GM23338 (cell line): Measurements from ENCODE around the gene VGLL4. TPM values are rescaled to one million over a fixed set of nuclear protein-coding genes. Genes with fewer than 3 reads are reported as not detected.

Source experiments
- ATAC-seq: fragments of 200-7000 bp; cut with Tn5 transposase; 3 replicates; pipeline ENCODE4 v1.9.1; 2020
- DNase-seq: peaks from one replicate; pipeline ENCODE4 v3.0.0-alpha.2; 2015; ENCODE audit warnings: low spot score
- H2AFZ ChIP-seq: fragments of 200-600 bp; sonication (generic); 2 replicates; pipeline ENCODE4 v1.8.0; 2016; ENCODE audit warnings: antibody characterized with exemption, mild to moderate bottlenecking, moderate library complexity
- H3F3A ChIP-seq: fragments of 200-600 bp; sonication (generic); replicated peaks from 2 replicates; pipeline ENCODE4 v1.8.0; 2017; ENCODE audit warnings: antibody characterized with exemption, mixed run types, low read depth
- H3K27ac ChIP-seq: fragments of 200-600 bp; sonication (generic); 2 replicates; pipeline ENCODE4 v1.6.1; 2016; ENCODE audit warnings: low read depth
- H3K27me3 ChIP-seq: fragments of 200-600 bp; sonication (generic); 2 replicates; pipeline ENCODE4 v1.8.0; 2016; ENCODE audit warnings: mild to moderate bottlenecking, mixed run types, moderate library complexity; ENCODE audit not compliant: insufficient read depth
- H3K36me3 ChIP-seq: fragments of 200-600 bp; sonication (generic); 2 replicates; pipeline ENCODE4 v1.8.0; 2016; ENCODE audit warnings: mild to moderate bottlenecking; ENCODE audit not compliant: insufficient read depth
- H3K4me1 ChIP-seq: fragments of 200-600 bp; sonication (generic); 2 replicates; pipeline ENCODE4 v1.8.0; 2016; ENCODE audit warnings: mild to moderate bottlenecking, moderate library complexity; ENCODE audit not compliant: insufficient read depth
- H3K4me2 ChIP-seq: fragments of 200-600 bp; sonication (generic); 2 replicates; pipeline ENCODE4 v1.7.1; 2017; ENCODE audit warnings: mixed run types
- H3K4me3 ChIP-seq: fragments of 200-600 bp; sonication (generic); 2 replicates; pipeline ENCODE4 v1.6.1; 2016; ENCODE audit warnings: mixed run types
- H3K79me2 ChIP-seq: fragments of 200-600 bp; sonication (generic); replicated peaks from 2 replicates; pipeline ENCODE4 v1.8.0; 2017; ENCODE audit warnings: mild to moderate bottlenecking; ENCODE audit not compliant: insufficient read depth
- H3K9me2 ChIP-seq: fragments of 200-600 bp; sonication (generic); 2 replicates; pipeline ENCODE4 v1.8.0; 2017; ENCODE audit not compliant: insufficient read depth
- H4K20me1 ChIP-seq: fragments of 200-600 bp; sonication (generic); replicated peaks from 2 replicates; pipeline ENCODE4 v1.8.0; 2017; ENCODE audit warnings: mild to moderate bottlenecking; ENCODE audit not compliant: insufficient read depth
- H3K27ac Mint-ChIP-seq: 2 replicates; pipeline ENCODE4 v1.8.0; 2020; ENCODE audit warnings: inconsistent platforms, mild to moderate bottlenecking, moderate library complexity, mixed read lengths
- H3K27me3 Mint-ChIP-seq: 3 replicates; pipeline ENCODE4 v1.8.0; 2022; ENCODE audit warnings: low read depth, mild to moderate bottlenecking, moderate library complexity, mixed read lengths, inconsistent platforms; ENCODE audit not compliant: insufficient read depth, poor library complexity
- H3K36me3 Mint-ChIP-seq: 3 replicates; pipeline ENCODE4 v1.8.0; 2021; ENCODE audit warnings: low read depth, mild to moderate bottlenecking, inconsistent platforms, moderate library complexity, mixed read lengths
- H3K4me1 Mint-ChIP-seq: 3 replicates; pipeline ENCODE4 v1.8.0; 2020; ENCODE audit warnings: mild to moderate bottlenecking, inconsistent platforms, mixed read lengths
- H3K4me3 Mint-ChIP-seq: 3 replicates; pipeline ENCODE4 v1.8.0; 2021; ENCODE audit warnings: moderate library complexity, mild to moderate bottlenecking, inconsistent platforms, mixed read lengths
- H3K9me3 Mint-ChIP-seq: 3 replicates; pipeline ENCODE4 v1.8.0; 2020; ENCODE audit warnings: moderate library complexity, mild to moderate bottlenecking, inconsistent platforms, mixed read lengths
- CTCF ChIP-seq, 2 experiments: fragments of 200-600 bp in 1 of 2; sonication (generic) in 1 of 2; conservative IDR thresholded peaks; 2 replicates each; pipeline versions ENCODE4 v1.5.1 to v1.6.1; 2016 to 2017; ENCODE audit warnings: antibody characterized with exemption in 2 of 2, low read depth in 2 of 2, mild to moderate bottlenecking in 2 of 2, moderate library complexity in 1 of 2
- EZH2 ChIP-seq: fragments of 200-600 bp; sonication (generic); IDR thresholded peaks from one replicate; pipeline ENCODE4 v1.8.0; 2017; ENCODE audit warnings: antibody characterized with exemption, mild to moderate bottlenecking, low read depth; ENCODE audit not compliant: unreplicated experiment
- EZH2phosphoT487 ChIP-seq: fragments of 200-600 bp; sonication (generic); IDR thresholded peaks from one replicate; pipeline ENCODE4 v1.8.1; 2018; ENCODE audit warnings: antibody characterized with exemption; ENCODE audit not compliant: unreplicated experiment
- JUNB ChIP-seq: IDR thresholded peaks from one replicate; pipeline ENCODE4 v1.6.1; 2016; ENCODE audit warnings: antibody characterized with exemption; ENCODE audit not compliant: unreplicated experiment
- NANOG ChIP-seq: IDR thresholded peaks from 2 replicates; pipeline ENCODE4 v1.6.1; 2016; ENCODE audit warnings: antibody characterized with exemption, borderline replicate concordance
- REST ChIP-seq: IDR thresholded peaks from one replicate; pipeline ENCODE4 v1.6.1; 2018; ENCODE audit warnings: antibody characterized with exemption; ENCODE audit not compliant: unreplicated experiment
- STAT1 ChIP-seq: IDR thresholded peaks from one replicate; pipeline ENCODE4 v1.6.1; 2016; ENCODE audit warnings: antibody characterized with exemption; ENCODE audit not compliant: unreplicated experiment
- ZNF114 ChIP-seq: fragments of 250-450 bp; sonication (Bioruptor Pico); IDR thresholded peaks from 2 replicates; pipeline ENCODE4 v1.5.0; 2020; ENCODE audit warnings: mild to moderate bottlenecking, moderate library complexity
- ZNF462 ChIP-seq: fragments of 250-450 bp; sonication (Bioruptor Pico); IDR thresholded peaks from 2 replicates; pipeline ENCODE4 v1.5.0; 2020; ENCODE audit warnings: mild to moderate bottlenecking, moderate library complexity
- polyA plus RNA-seq: library from polyadenylated mRNA; unstranded; fragments of >200 nt; fragmentation: Nextera tagmentation; extraction: Ambion mirVana; gene quantifications from 2 replicates; pipeline ENCODE4 v1.2.1, GENCODE V29; 2016
- total RNA-seq: library from RNA; depleted of rRNA; stranded (reverse); fragments of >200 nt; shearing (Covaris generic); gene quantifications from 2 replicates; pipeline ENCODE4 v1.2.3, GENCODE V29; 2014

The VGLL4 gene
- total and polyA plus RNA-seq, 2 experiments from 2014 or later = 20.8 to 45.9 TPM

- no peaks in the 10 kb centered on the region; the same call in 2 of the 3 replicates for H3K4me1 Mint-ChIP-seq
- H3K9me3 Mint-ChIP-seq = no peaks in the 10 kb centered on the region
- ATAC-seq (no peak), DNase-seq (no peak)
- no peak overlapping the region for H2AFZ ChIP-seq
- H3K36me3 Mint-ChIP-seq = no peaks in the 10 kb centered on the region
- no peak overlapping the region for H3K4me2 ChIP-seq
- H3K9me2 ChIP-seq = no peaks in the 10 kb centered on the region
- no peaks in the 10 kb centered on the region for H3K79me2 ChIP-seq
- H3K4me3 Mint-ChIP-seq = no peak overlapping the region
- no peaks in the 10 kb centered on the region for H3F3A ChIP-seq
- H3K27me3 ChIP-seq = no peaks in the 10 kb centered on the region
- H3K4me3 ChIP-seq = no peak overlapping the region
- H4K20me1 ChIP-seq = no peaks in the 10 kb centered on the region
- no peaks in the 10 kb centered on the region for H3K27me3 Mint-ChIP-seq
- H3K27ac ChIP-seq = no peak overlapping the region
- TF ChIP-seq EZH2phosphoT487 (no peak), ZNF114 (CRISPR knock-in tag) (no peak), ZNF462 (CRISPR knock-in tag) (no peak), NANOG (no peak), CTCF (conservative IDR thresholded peaks at IDR 0.05; ENCODE audit: low read depth in 2 of 2) (no peak), JUNB (no peak), REST (no peak), STAT1 (no peak), EZH2 (no peak)
- no peaks in the 10 kb centered on the region for H3K4me1 ChIP-seq
- H3K27ac Mint-ChIP-seq = no peak overlapping the region
- no peaks in the 10 kb centered on the region for H3K36me3 ChIP-seq
These were observed 120.7 kb downstream of the VGLL4 start for GRCh38 chr3:11522953-11523571.
